Endothelial cell of umbilical vein (primary cell): ENCODE measurements around the gene GARS1. TPM values are rescaled to one million over a fixed set of nuclear protein-coding genes. Genes with fewer than 3 reads are reported as not detected.

Experiments used
- BruUV-seq: library from RNA; stranded (reverse); fragments of 400-500 nt; replicated peaks from 2 replicates; lab custom pipeline; 2021; lab: Mats Ljungman, UMichigan
- CTCF ChIA-PET: fragments of 300-600, 350-600 bp; sonication (Branson Sonifier 250); formaldehyde crosslinking; loops from one replicate; lab custom pipeline; 2021; ENCODE audit warnings: antibody characterized with exemption, inconsistent platforms; lab: Charles Lee
- POLR2A ChIA-PET: fragments of 300-600, 350-600 bp; sonication (Branson Sonifier 250); formaldehyde crosslinking; loops from one replicate; lab custom pipeline; 2021; ENCODE audit warnings: antibody characterized with exemption, inconsistent platforms; lab: Charles Lee
- DNase-seq: peaks from one replicate; pipeline ENCODE4 v3.0.0-alpha.2; 2011; ENCODE audit warnings: low read depth, low spot score
- FAIRE-seq: peaks from 2 replicates; lab custom pipeline; 2011; peaks lifted over from hg19 to GRCh38; lab: Jason Lieb, UNC
- H2AFZ ChIP-seq: 2 replicates; pipeline ENCODE4 v1.6.0; 2012; ENCODE audit warnings: low read depth, low read length, control low read depth, inconsistent platforms
- H3K27ac ChIP-seq: 2 replicates; pipeline ENCODE4 v1.5.1; 2011; ENCODE audit warnings: low read depth, mild to moderate bottlenecking, control low read depth, low read length, moderate library complexity; ENCODE audit not compliant: insufficient read depth
- H3K27me3 ChIP-seq, 2 experiments: 2 replicates each; pipeline versions ENCODE4 v1.6.0 to v1.6.1; 2011; ENCODE audit warnings: low read length in 2 of 2, mixed read lengths in 1 of 2; ENCODE audit not compliant: control insufficient read depth in 2 of 2, insufficient read depth in 2 of 2
- H3K36me3 ChIP-seq, 2 experiments: 2 replicates in 1 of 2; 3 replicates in 1 of 2; pipeline ENCODE4 v1.5.1; 2011; ENCODE audit warnings: low read length in 2 of 2, mild to moderate bottlenecking in 1 of 2, moderate library complexity in 1 of 2; ENCODE audit not compliant: control insufficient read depth in 2 of 2, insufficient read depth in 2 of 2; ENCODE audit errors: extremely low read depth in 1 of 2
- H3K4me1 ChIP-seq: 3 replicates; pipeline ENCODE4 v1.5.1; 2011; ENCODE audit warnings: mild to moderate bottlenecking, low read length; ENCODE audit not compliant: control insufficient read depth, insufficient read depth; ENCODE audit errors: extremely low read depth
- H3K4me2 ChIP-seq: 2 replicates; pipeline ENCODE4 v1.6.1; 2011; ENCODE audit warnings: low read length, control low read depth, mixed read lengths; ENCODE audit not compliant: insufficient read depth
- H3K4me3 ChIP-seq, 3 experiments: fragments of 200-600 bp in 1 of 3; sonication (generic), shearing (Covaris generic) in 1 of 3; replicated peaks in 1 of 3; 2 replicates each; pipeline ENCODE4 v1.5.1; 2011 to 2016; ENCODE audit warnings: control low read depth in 3 of 3, low read length in 3 of 3, mild to moderate bottlenecking in 2 of 3, inconsistent platforms in 1 of 3, low read depth in 1 of 3, moderate library complexity in 1 of 3; ENCODE audit not compliant: insufficient read depth in 1 of 3
- H3K79me2 ChIP-seq: 2 replicates; pipeline ENCODE4 v1.6.0; 2012; ENCODE audit warnings: low read length, inconsistent platforms; ENCODE audit not compliant: control insufficient read depth, insufficient read depth
- H3K9ac ChIP-seq: replicated peaks from 2 replicates; pipeline ENCODE3; 2011; ENCODE audit warnings: low read length, control low read depth; ENCODE audit not compliant: insufficient read depth; ENCODE audit errors: extremely low read depth
- H3K9me1 ChIP-seq: replicated peaks from 3 replicates; pipeline ENCODE4 v1.6.0; 2011; ENCODE audit warnings: mild to moderate bottlenecking, low read length; ENCODE audit not compliant: control insufficient read depth, insufficient read depth; ENCODE audit errors: extremely low read depth
- H3K9me3 ChIP-seq: replicated peaks from 2 replicates; pipeline ENCODE4 v1.5.1; 2012; ENCODE audit warnings: low read length, inconsistent platforms; ENCODE audit not compliant: control insufficient read depth, insufficient read depth
- H4K20me1 ChIP-seq: replicated peaks from 2 replicates; pipeline ENCODE3; 2011; ENCODE audit warnings: mild to moderate bottlenecking, low read length; ENCODE audit not compliant: control insufficient read depth, insufficient read depth; ENCODE audit errors: extremely low read depth
- CTCF ChIP-seq, 2 donors: IDR thresholded peaks; 1 replicate in 1 of 2; 2 replicates in 1 of 2; pipeline ENCODE4 v1.5.1; 2011; ENCODE audit warnings: low read length in 2 of 2, mild to moderate bottlenecking in 2 of 2, moderate library complexity in 2 of 2, control low read depth in 1 of 2, inconsistent platforms in 1 of 2, low read depth in 1 of 2; ENCODE audit not compliant: insufficient read depth in 1 of 2; ENCODE audit errors: extremely low read depth in 1 of 2
- EZH2 ChIP-seq: IDR thresholded peaks from 2 replicates; pipeline ENCODE4 v1.6.1; 2012; ENCODE audit warnings: borderline replicate concordance, low read depth, mild to moderate bottlenecking, moderate library complexity, low read length, inconsistent platforms; ENCODE audit not compliant: severe bottlenecking
- FOS ChIP-seq: IDR thresholded peaks from 2 replicates; pipeline ENCODE4 v1.6.1; 2011; ENCODE audit warnings: mild to moderate bottlenecking, low read length, moderate library complexity, borderline replicate concordance; ENCODE audit not compliant: insufficient read depth
- GATA2 ChIP-seq: IDR thresholded peaks from 2 replicates; pipeline ENCODE4 v1.7.0; 2011; ENCODE audit warnings: low read depth, mild to moderate bottlenecking, moderate library complexity, mixed read lengths, low read length; ENCODE audit not compliant: insufficient read length, insufficient read depth
- JUN ChIP-seq: IDR thresholded peaks from 2 replicates; pipeline ENCODE4 v1.6.1; 2011; ENCODE audit warnings: borderline replicate concordance, low read depth; ENCODE audit not compliant: insufficient read length, insufficient read depth
- MAX ChIP-seq: IDR thresholded peaks from 2 replicates; pipeline ENCODE4 v1.6.1; 2011; ENCODE audit not compliant: insufficient read depth, insufficient read length
- MYC ChIP-seq: IDR thresholded peaks from one replicate; pipeline ENCODE4 v1.6.1; 2011; ENCODE audit warnings: mild to moderate bottlenecking, low read depth, low read length
- POLR2A ChIP-seq: IDR thresholded peaks from 2 replicates; pipeline ENCODE4 v1.6.1; 2012; ENCODE audit warnings: low read depth, mild to moderate bottlenecking, control low read depth, low read length
- POLR2AphosphoS5 ChIP-seq: IDR thresholded peaks from 2 replicates; pipeline ENCODE4 v1.6.1; 2012; ENCODE audit warnings: low read depth, mild to moderate bottlenecking, control low read depth, low read length, moderate library complexity; ENCODE audit not compliant: insufficient read depth
- dilution Hi-C: fragments of 300-500 bp; cut with MboI; formaldehyde crosslinking; loops from one replicate; pipeline ENCODE4 v1.15.0; 2019; ENCODE audit warnings: low sequenced_read_pairs; ENCODE audit not compliant: extremely low pct_ligation_motif_present
- intact Hi-C: fragments of 100-400 bp; cut with micrococcal nuclease; formaldehyde crosslinking; loops from one replicate; pipeline ENCODE4 v1.10.0; 2022
- polyA plus RNA-seq, 4 experiments: library from polyadenylated mRNA; depleted of rRNA in 3 of 4; stranded (reverse) in 3 of 4; unstranded in 1 of 4; fragments of >200 nt; gene quantifications; 2 replicates each; pipeline versions ENCODE4 v1.2.1 to v1.2.3, GENCODE V29; 2011 to 2012; ENCODE audit warnings: missing spikeins in 1 of 4
- total RNA-seq: library from RNA; stranded (reverse); gene quantifications from 2 replicates; pipeline ENCODE4 v1.2.3, GENCODE V29; 2021

The GARS1 gene
- total and polyA plus RNA-seq, 2 donors (not counting 3 experiments of a cell fraction or from before 2014, with no cell fraction given): 194 to 295 TPM

DNA sequence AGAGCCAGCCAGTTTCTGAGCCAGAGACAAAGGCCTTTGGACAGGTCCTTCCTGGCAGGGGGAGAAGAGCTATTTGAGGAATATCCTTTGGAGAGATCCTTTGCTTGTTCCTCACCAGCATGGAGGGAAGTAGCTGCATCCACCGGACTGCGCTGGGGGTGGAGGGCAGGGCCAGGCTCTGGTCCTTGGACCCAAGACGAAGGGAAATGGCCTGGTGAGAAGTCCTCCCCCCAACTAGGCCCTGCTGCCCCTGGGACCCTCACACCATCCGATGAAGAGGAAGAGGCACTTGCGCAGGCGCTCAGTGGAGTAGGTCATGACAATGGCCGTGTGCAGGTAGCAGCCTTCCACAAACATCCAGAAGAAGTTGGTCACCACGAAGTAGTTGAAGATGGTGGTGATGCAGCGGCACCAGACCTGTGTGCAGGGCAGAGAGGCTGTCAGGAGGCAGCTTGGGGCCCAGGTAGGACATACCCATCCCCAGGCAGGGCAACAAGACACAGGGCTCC, 67.8 kb downstream of the GARS1 start:
- ChIA-PET POLR2A (no interaction called here), CTCF (interaction anchor here (1.4 kb wide), 1 partner anchor 11 kb away, joined by 3 read pairs; no protein-coding TSS in a partner anchor)
- Histone ChIP-seq H3K9ac (no peak overlapping the region), H3K79me2 (no peaks in the 10 kb centered on the region), H3K9me1 (no peaks in the 10 kb centered on the region), H3K9me3 (no peaks in the 10 kb centered on the region), H3K4me3 (no peak overlapping the region), H3K36me3 (no peaks in the 10 kb centered on the region), H3K4me1 (no peaks in the 10 kb centered on the region), H3K27ac (no peak overlapping the region), H3K4me2 (no peak overlapping the region), H3K27me3 (no peaks in the 10 kb centered on the region), H4K20me1 (no peaks in the 10 kb centered on the region), H2AFZ (no peak overlapping the region)
- no peak for DNase-seq
- dilution Hi-C loops: no loop called here
- no TSS peak for BruUV-seq
- TF ChIP-seq MAX (no peak), FOS (no peak), GATA2 (no peak), POLR2AphosphoS5 (no peak), JUN (no peak), MYC (no peak), EZH2 (no peak), CTCF (IDR thresholded peaks at IDR 0.05; ENCODE audit: extremely low read depth in 1 of 2, insufficient read depth in 1 of 2, low read depth in 1 of 2, low read length in 2 of 2) (no peak), POLR2A (no peak)
- intact Hi-C loops: no loop called here
- no peak for FAIRE-seq
